SU-DHL-6 (cell line): Measurements from ENCODE around the gene NPAS3.

ENCODE experiments used
- CTCF ChIP-seq: fragments of 200-600 bp; sonication (generic); IDR thresholded peaks from one replicate; pipeline ENCODE4 v1.5.1; 2017; ENCODE audit warnings: antibody characterized with exemption, mild to moderate bottlenecking, low read length, moderate library complexity; ENCODE audit not compliant: insufficient read depth, poor library complexity, severe bottlenecking
- EZH2phosphoT487 ChIP-seq: fragments of 200-600 bp; sonication (generic), shearing (Covaris generic); conservative IDR thresholded peaks from 2 replicates; pipeline ENCODE4 v1.6.1; 2018; ENCODE audit warnings: mild to moderate bottlenecking, antibody characterized with exemption, low read length, moderate library complexity, mixed read lengths

- no peak for TF ChIP-seq CTCF
- no peak for TF ChIP-seq EZH2phosphoT487
Observed at GRCh38 chr14:33767586-33768457, 829.1 kb downstream of the NPAS3 start.
